ENCODE data around the gene NMRAL1.

GRCh38 chr16:4481526-4481925 lies 7.1 kb upstream of the NMRAL1 start:
- TF ChIP-seq POLR2AphosphoS5 (IDR thresholded peaks at IDR 0.05) (no peak), CTCF (IDR thresholded peaks at IDR 0.05) (no peak), POLR2A (IDR thresholded peaks at IDR 0.05) (no peak)

Measured in upper lobe of left lung (tissue), 4 donors.